VCaP (cell line): Measurements from ENCODE around the gene MT1E.
"Not testable (repeated sequence)": the region's sequence is repeated elsewhere in the genome, so short reads cannot be mapped to it uniquely, and the experiment has no call there.

Experiments
- H3K27ac ChIP-seq: fragments of 450-650 bp; 2 replicates; pipeline ENCODE4 v1.5.1; 2017
- CTCF ChIP-seq: fragments of 450-650 bp; conservative IDR thresholded peaks from 2 replicates; pipeline ENCODE4 v1.5.1; 2017; ENCODE audit warnings: mild to moderate bottlenecking, moderate library complexity

The MT1E gene

GRCh38 chr16:56669005-56669839 lies 43.6 kb downstream of the MT1E start, which contains the start of gene MT1H:
Gene MT1H, plus strand, starts transcription at chr16:56669814. Its CDS starts 71 bp downstream, at chr16:56669885.
- no peak within 1 kb of the TSS for H3K27ac ChIP-seq
- TF ChIP-seq CTCF: no peak

DNA sequence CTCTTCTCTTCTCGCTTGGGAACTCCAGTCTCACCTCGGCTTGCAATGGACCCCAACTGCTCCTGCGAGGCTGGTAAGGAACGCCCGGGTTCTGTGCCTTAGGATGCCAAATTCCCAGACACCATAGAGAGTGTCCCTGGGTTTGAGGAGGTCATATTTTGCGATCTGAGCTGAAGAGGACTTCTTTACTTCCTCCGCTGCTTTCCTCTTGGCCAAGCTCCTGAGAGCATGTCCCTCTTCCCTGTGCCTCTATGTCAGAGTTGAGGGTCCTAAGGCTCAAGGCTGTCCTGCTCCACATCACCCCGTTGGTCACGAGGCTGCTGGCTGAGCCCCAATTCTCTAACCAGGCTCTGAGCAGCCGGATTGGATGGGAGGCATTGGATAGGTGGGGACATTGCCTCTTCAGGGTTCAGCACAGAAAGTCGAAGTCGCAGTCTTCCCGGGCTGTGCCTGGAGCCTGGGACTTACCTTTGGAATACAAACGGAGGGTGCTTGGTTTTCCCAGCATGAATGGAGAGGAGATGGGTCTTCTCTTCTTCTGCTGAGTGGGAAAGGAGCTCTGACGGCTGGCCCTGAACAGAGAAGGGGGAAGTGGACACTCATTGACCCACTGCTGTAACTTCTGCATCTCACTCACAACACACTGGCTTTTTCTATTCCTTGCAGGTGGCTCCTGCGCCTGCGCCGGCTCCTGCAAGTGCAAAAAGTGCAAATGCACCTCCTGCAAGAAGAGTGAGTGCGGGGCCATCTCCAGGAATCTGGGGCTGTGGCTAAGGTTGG lies 44.4 kb downstream of the MT1E start:
- no peak overlapping the region for H3K27ac ChIP-seq
- no peak for TF ChIP-seq CTCF

DNA sequence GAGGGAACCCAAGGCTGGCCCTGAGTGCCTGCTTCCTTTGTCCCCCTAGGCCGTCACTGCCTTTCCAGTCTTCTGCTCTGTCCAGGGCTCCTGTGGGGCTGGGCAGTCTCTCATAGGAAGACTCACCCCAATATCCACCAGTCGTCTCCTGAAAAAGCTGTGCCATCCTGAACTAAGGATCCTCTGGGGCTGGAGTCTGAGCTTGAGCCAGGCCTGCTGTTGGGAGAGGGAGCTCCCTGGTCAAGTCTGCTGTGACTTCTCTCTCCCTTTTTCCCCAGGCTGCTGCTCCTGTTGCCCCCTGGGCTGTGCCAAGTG lies 45.0 kb downstream of the MT1E start:
- TF ChIP-seq CTCF: no peak
- no peak overlapping the region for H3K27ac ChIP-seq

GRCh38 chr16:56671691-56672090 lies 46.1 kb downstream of the MT1E start:
- H3K27ac ChIP-seq: not testable (repeated sequence)

DNA sequence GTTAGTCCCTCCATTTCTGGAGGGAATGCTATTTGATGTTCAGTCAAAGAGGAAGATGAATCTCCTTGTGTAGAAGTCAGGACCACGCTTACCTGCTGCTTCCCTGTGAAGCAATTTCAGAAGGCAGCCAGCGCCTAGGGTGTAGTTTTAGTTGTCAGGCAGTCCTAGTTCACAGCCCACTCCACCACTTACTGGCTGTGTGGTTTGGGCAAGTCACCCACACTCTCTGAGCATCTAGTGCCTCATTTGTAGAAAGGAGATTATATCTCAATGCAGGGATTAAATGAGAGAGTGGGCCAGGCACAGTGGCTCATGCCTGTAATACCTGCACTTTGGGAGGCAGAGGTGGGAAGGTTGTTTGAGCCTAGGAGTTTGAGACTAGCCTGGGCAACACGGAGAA lies 46.6 kb downstream of the MT1E start:
- H3K27ac ChIP-seq: not testable (repeated sequence)

DNA sequence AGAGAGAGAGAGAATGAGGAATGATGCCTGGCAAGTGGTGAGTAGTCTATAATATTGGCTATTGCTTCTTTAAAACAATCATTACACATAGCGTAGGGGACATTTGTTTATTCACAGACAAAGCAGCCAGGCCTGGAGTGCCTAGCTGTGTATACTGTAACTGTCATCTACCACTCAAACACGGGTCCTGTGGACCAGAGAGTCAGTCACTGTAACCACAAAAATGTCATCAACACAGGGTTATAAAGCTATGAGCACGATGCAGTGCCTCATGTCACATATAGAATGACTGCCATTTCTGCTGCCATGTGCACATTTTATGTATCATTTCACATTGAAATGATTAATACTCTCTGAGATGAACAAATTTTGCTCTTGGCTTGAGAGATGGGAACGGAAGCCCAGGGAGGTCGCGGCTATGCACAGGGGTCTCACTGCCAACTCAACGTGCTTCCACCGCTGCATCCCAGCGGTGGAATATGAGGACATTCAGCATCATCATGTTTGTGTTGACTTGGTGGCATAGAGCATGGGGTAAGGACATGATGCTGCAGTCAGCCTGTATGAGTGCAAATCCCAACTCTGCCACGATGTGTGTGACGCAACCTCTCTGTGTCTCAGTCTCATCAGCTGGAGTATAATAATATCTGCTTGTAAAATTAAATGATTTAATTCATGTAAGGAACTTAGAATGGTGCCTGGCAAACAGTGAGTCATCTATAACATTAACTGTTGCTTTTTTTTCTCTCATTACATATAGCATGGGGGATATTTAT lies 47.4 kb downstream of the MT1E start:
- H3K27ac ChIP-seq: no peak overlapping the region
- TF ChIP-seq CTCF: no peak

GRCh38 chr16:56673921-56674320 lies 48.3 kb downstream of the MT1E start:
- peak; percentile 69 for TF ChIP-seq CTCF
- no peak overlapping the region for H3K27ac ChIP-seq

- not testable (repeated sequence) for H3K27ac ChIP-seq
These were observed 49.0 kb downstream of the MT1E start for GRCh38 chr16:56674570-56674969.
